ENCODE data around the gene TUBB. TPM values are rescaled to one million over a fixed set of nuclear protein-coding genes. Genes with fewer than 3 reads are reported as not detected.

The TUBB gene
- total RNA-seq, 6 experiments from 2014 or later = 150 to 268 (median 241) TPM

DNA sequence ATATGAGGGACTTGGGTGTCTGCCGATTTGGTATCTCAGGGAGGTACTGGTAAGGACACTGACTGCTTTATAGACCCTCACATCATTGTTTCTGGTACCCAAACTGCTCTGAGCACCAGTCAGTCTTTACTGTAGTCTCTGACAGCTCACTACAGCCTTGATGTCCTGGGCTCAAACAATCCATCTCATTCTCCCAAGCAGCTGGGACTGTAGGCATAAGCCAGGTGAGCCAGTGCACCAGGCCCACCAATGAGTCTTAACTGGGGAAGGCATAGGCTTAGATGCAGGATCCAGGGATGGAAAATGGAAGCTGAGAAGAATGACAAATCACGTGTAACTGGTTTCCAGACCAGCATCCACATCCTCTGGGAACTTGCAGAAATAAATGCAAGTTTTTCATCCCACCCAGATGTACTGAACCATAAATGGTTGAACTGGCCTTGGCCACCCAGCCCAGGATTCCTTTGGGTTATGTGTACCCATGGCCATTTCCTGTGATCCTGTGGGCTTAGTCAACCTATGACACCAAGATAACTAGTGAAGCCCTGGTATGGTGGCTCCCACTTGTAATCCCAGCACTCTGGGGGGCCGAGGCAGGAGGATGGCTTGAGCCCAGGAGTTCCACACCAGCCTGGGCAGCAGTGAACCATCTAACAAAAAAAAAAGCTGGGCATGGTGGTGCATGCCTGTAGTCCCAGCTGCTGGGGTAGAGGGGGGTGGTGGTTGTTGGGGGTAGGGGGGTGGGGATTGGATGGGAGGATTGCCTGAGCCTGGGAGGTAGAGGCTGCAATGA is 5.8 kb downstream of the TUBB start:
- intact Hi-C loops (cut with DNase I) = no loop called here
- Histone ChIP-seq H3K4me3 (no peak overlapping the region), H3K9me3 (no peaks in the 10 kb centered on the region), H3K4me1 (peaks cover 0 to 20% (median 9%) of the 10 kb centered on the region in 4 donors), H3K36me3 (peaks cover 14 to 65% (median 38%) of the 10 kb centered on the region in 4 donors), H3K27me3 (no peaks in the 10 kb centered on the region), H3K27ac (no peak overlapping the region)
- WGBS (ENCODE audit: insufficient coverage, low coverage, low lambda C conversion rate, missing lambda C conversion rate) = 67% methylated on average over 2 of the region's 3 CpGs
- peak in 1 of 3 donors; percentile 21 for DNase-seq
- TF ChIP-seq, protein P1, sequence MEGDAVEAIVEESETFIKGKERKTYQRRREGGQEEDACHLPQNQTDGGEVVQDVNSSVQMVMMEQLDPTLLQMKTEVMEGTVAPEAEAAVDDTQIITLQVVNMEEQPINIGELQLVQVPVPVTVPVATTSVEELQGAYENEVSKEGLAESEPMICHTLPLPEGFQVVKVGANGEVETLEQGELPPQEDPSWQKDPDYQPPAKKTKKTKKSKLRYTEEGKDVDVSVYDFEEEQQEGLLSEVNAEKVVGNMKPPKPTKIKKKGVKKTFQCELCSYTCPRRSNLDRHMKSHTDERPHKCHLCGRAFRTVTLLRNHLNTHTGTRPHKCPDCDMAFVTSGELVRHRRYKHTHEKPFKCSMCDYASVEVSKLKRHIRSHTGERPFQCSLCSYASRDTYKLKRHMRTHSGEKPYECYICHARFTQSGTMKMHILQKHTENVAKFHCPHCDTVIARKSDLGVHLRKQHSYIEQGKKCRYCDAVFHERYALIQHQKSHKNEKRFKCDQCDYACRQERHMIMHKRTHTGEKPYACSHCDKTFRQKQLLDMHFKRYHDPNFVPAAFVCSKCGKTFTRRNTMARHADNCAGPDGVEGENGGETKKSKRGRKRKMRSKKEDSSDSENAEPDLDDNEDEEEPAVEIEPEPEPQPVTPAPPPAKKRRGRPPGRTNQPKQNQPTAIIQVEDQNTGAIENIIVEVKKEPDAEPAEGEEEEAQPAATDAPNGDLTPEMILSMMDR (IDR thresholded peaks at IDR 0.05) = no peak
- no peak for TF ChIP-seq POLR2A (IDR thresholded peaks at IDR 0.05)
- ATAC-seq = no peak

DNA sequence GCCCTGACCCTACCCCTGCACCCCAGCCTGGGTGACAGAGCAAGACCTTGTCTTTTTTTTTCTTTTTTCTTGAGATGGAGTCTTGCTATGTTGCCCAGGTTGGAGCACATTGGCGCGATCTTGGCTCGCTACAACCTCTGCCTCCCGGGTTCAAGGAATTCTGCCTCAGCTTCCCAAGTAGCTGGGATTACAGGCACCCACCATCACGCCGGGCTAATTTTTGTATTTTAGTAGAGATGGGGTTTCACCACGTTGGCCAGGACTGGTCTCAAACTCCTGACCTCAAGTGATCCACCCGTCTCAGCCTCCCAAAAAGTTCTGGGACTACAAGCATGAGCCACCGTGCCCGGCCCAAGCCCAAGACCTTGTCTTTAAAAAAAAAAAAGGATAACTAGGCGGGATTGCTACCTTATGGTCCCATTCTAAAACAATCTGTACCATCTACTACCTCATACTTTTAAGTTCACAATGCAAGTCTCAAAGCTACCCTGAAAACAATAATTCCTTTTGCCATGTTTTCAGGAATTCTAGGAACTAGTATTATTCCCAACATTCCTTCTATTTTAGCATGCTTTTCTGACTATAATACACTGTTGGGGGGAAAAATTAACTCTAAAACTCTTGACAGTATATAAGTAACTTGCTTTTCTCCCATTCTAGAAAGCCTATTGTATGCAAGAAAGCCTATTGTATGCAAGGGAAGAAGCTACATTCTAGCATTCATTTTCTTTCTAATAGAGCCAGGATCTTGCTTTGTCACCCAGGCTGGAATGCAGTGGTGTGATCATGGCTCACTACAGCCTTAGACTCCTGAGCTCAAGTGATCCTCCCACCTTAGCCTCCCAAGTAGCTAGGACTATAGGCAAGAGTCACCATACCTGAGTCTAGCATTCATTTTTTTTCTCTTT is 6.6 kb downstream of the TUBB start:
- H3K36me3 ChIP-seq = peaks cover 14 to 65% (median 38%) of the 10 kb centered on the region in 4 donors
- intact Hi-C loops (cut with DNase I) = no loop called here
- ATAC-seq (no peak), DNase-seq (peak in 1 of 3 donors; percentile 22)
- H3K27ac ChIP-seq = no peak overlapping the region
- no peaks in the 10 kb centered on the region for H3K9me3 ChIP-seq
- H3K4me1 ChIP-seq = peaks cover 0 to 19% (median 9%) of the 10 kb centered on the region in 4 donors
- no peaks in the 10 kb centered on the region for H3K27me3 ChIP-seq
- WGBS (ENCODE audit: insufficient coverage, low coverage, low lambda C conversion rate, missing lambda C conversion rate) = 86% methylated on average over 9 of the region's 11 CpGs
- no peak overlapping the region for H3K4me3 ChIP-seq
- no peak for TF ChIP-seq POLR2A (IDR thresholded peaks at IDR 0.05)
- TF ChIP-seq, protein P1 (IDR thresholded peaks at IDR 0.05) = no peak

DNA sequence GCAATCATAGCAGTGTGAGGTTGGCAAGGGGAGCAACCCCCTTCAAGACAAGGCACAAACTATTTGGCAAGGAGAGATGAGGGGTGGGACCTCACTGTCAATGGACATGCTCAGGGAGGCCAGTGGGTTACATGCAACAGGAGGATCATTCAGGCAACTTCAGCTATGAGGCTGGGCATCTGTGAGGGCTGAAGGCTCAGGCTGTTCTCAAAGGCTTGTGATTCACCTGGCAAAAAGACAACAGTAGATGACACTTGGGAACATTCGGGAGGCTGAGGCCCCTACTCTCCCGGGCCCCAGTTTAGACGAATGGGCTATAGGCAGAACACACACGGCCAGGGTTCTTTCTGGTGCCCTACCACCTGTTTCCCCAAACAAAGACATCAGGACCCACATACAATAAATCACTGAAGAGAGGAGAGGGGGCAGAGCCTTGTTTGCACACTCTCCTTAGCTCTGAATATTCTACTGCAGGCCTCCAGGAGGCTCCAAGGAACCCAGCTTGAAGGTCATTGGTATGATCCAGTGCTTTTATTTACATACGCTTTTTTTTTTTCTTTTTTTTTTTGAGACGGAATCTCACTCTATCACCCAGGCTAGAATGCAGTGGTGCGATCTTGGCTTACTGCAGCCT is 7.9 kb downstream of the TUBB start:
- H3K9me3 ChIP-seq = no peaks in the 10 kb centered on the region
- TF ChIP-seq POLR2A (IDR thresholded peaks at IDR 0.05) = no peak
- TF ChIP-seq, protein P1 (IDR thresholded peaks at IDR 0.05) = no peak
- peak in 1 of 3 donors; percentile 11 for DNase-seq
- peaks cover 17 to 56% (median 38%) of the 10 kb centered on the region in 4 donors for H3K36me3 ChIP-seq
- H3K4me3 ChIP-seq = no peak overlapping the region
- peaks cover 0 to 8% (median 3%) of the 10 kb centered on the region in 4 donors for H3K4me1 ChIP-seq
- no peak overlapping the region for H3K27ac ChIP-seq
- ATAC-seq = no peak
- H3K27me3 ChIP-seq = no peaks in the 10 kb centered on the region
- intact Hi-C loops (cut with DNase I) = loop anchor here in 1 of 2 donors (2.0 kb wide), 1 partner anchor 47 kb away; no protein-coding TSS in a partner anchor
- 54% methylated on average over 2 of the region's 7 CpGs for WGBS (ENCODE audit: insufficient coverage, low coverage, low lambda C conversion rate, missing lambda C conversion rate)

Measured in right lobe of liver (tissue), 6 donors.